ENCODE data around the gene ZNF569.
"Not testable (repeated sequence)": the region's sequence is repeated elsewhere in the genome, so short reads cannot be mapped to it uniquely, and the experiment has no call there.

Gene ZNF569

DNA sequence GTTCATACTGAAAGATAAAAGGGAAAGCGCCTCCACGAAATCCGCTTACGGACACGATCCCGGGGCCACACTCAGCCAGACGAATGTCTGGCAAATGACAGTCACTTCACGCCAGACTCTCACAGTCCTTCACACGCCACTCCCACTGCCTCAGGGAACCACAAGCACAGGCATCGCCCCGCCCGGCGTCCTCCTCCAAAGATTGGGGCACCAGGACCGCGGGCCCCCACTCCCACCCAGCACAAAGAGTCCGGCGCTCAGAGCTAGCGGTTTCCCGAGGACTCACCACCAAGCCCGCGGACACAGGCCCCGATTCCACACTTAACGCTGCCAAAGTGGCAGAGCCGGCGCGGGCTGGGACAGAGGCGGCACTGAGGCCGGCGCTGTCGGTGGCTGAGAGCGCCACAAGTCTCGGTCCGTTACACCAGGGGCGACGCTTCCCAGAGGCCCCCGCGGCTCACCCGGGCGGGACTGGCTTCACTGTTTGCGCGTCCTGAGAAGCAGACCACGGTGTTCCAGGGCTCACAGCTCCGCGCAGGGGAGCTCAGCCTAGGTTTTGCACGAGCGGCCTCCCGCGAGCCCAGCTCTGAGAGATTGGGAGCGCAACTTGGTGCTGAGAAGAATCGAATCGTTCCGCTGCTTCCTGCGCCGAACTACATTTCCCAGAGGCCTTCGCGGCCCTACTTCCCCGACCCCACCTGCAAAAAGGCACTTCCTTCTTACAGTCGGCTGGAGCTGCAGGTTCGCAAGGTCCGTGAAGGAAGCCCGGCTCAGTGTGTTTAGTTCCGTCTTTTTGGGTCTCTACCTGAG lies at the start of gene ZNF569:
ZNF569 (minus strand) TSS at position 647 of the 810 bp plus-strand sequence. CDS start 22,523 bp downstream, outside the sequence.
- peak; percentile 86 for DNase-seq (ENCODE audit: low spot score)

DNA sequence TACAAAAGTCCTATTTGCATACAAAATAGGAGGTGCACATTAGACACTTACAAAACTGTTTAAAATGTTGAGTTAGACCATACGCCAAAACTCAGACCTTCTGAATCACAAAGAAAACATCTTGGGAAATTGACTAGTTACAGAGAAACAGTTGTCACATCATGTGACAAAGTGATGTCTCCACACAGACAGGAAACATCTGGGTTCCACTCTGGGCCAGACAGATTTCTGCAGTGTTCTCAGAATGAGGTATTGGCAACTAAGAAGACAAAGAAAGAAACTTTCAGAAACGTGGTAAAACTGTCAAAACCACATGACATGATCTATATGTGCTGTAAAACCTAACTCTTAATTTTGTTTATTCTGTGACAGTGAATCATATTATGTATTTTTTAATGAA lies 46.2 kb upstream of the ZNF569 start:
- no peak for DNase-seq (ENCODE audit: low spot score)

DNA sequence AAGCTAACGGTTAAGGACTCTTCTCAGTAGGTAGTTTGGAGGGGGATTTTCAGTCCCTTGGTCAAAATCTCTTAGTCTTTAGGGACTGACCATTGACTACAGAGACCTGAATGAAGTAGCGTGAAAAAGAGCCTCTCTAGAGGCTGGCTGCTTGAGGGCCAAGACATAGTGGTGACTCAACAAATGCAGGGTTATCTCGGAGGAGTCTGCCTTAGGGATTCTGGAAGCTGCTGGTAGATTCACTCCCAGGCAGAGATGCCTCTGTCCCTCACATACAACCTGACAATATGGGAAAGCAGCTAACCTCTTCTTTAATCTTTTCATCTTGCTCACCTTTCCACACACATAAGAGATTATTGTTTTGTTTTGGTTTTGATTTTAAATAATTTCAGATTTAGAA lies 44.6 kb upstream of the ZNF569 start:
- DNase-seq (ENCODE audit: low spot score), result no peak

DNA sequence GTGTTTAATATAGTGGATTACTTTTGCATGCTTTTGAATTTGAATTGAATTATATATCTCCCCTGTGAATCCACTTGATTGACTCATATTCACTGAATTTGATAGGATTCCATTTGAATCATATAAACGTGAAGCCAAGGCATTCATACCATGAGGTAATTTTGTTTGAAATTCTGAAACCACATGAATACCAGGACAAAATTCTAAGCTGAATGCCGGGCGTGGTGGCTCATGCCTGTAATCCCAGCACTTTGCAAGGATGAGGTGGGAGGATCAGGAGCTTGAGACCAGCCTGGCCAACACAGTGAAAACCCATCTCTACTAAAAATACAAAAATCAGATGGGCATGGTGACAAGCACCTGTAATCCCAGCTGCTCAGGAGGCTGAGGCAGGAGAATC lies 43.9 kb upstream of the ZNF569 start:
- DNase-seq (ENCODE audit: low spot score), result no peak

DNA sequence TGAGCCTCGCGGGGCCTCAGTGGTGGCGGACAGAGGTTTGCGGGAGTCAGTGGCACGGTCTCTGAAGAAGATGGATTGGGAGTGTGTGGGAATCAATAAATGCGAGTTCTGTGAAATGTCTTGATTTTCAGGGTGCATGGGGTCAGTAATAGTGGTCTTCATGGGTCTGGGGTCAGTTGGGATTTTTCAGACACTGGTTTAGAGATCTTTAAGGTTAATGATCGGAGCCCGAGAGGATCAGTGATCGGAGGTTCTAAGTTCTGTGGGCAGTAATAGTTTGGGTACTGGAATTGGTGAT lies 39.9 kb upstream of the ZNF569 start:
- DNase-seq (ENCODE audit: low spot score), result no peak

DNA sequence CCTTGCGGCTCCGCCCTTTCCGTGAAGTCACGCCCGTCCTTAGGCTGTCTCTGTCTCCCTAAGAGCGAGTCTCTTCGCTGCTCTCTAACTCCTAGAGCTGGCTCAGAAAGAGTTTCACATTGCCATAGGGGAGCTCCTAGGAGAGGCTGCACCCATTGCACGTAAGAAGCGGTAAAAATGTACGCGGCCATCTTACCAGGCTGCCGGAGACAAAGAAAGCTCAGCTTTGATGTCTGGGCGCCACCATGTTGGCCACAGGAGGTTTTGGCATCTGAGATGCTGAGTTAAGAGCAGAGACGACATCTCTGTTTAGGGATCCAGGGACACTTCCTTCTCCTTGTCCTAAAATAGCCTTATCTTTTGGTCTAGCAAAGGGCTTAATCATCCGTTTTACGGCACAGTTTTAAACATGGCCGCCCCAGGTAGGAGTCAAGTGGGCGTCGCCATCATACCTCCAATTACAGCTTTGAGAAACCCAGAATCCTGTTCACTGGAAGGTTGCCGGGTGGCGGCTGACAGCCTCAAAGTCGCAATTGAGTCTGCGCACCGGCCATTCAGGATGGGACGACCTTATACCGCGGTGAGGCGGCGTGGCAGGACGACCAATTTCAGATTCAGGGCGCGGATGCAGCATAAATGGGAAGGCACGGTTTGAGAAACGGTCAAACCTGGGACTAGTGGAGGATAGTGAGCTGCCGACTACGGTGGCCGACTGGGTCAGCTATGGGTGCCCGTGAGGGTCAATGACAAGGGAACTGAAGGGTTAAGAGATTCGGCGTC lies 39.3 kb upstream of the ZNF569 start, which contains the start of gene ZNF793:
ZNF793 (plus strand) TSS at position 553 of the 780 bp plus-strand sequence. CDS start 16,501 bp downstream, outside the sequence.
- DNase-seq (ENCODE audit: low spot score), result peak; percentile 63

DNA sequence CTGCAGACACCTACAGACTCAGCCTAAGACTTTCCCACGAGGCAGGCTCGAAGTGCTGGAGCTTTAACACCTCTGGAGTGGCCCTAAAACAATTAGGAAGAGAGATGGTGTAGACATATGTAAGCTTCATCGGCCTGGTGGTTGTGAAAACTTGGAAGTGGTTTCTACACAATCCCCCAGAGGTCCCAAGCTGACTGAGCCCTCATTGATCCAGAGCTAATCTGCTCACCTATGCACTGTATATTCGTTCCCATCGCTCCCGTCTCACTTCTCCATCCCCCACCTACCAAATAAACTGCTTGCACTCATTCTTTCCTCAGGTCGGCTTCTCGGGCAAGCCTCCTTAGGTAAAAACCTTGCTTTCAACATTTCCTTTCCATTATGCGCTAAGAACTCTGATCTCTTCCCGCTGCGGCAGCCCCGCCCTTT lies 38.7 kb upstream of the ZNF569 start:
- no peak for DNase-seq (ENCODE audit: low spot score)

DNA sequence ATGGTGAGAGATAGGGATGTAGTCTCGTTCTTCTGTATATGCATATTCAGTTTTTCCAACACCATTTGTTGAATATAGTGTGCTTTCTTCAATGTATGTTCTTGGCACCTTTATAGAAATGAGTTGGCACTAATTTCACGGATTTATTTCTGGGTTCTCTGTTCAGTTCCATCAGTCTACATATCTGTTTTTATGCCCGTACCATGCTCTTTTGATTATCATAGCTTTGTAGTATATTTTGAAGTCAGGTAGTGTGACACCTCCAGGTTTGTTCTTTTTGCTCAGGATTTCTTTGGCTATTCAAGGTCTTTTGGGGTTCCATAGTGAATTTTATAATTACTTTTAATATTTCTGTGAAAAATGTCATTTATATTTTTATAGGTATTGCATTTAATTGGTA lies 25.0 kb upstream of the ZNF569 start:
- DNase-seq (ENCODE audit: low spot score), result no peak

DNA sequence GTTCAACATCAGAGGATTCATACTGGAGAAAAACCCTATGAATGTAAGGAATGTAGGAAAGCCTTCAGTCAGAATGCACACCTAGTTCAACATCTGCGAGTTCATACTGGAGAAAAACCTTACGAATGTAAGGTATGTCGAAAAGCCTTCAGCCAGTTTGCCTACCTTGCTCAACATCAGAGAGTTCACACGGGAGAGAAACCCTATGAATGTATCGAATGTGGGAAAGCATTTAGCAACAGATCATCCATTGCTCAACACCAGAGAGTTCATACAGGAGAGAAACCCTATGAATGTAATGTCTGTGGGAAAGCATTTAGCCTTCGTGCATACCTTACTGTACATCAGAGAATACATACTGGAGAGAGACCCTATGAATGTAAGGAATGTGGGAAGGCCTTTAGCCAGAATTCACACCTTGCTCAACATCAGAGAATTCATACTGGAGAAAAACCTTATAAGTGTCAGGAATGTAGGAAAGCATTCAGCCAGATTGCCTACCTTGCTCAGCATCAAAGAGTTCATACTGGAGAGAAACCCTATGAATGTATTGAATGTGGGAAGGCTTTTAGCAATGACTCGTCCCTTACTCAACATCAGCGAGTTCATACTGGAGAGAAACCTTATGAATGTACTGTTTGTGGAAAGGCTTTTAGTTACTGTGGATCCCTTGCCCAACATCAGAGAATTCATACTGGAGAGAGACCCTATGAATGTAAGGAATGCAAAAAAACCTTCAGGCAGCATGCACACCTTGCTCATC lies 17.3 kb upstream of the ZNF569 start:
- no peak for DNase-seq (ENCODE audit: low spot score)

DNA sequence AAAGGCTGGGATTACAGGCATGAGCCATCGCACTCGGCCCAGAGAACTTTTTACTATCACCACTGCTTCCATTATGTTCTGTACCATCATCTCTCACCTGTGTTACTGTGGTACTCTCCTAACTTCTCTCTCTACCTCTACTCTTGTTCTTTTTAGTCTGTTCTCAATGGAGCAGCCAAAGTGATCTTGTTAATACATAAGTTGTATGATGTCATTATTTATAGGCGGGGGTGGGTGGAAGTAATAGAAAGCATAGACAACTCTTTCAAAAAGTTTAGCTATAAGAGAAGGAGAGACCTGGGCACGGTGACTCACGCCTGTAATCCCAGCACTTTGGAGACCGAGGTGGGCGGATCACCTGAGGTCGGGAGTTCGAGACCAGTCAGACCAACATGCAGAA lies 4.9 kb upstream of the ZNF569 start:
- DNase-seq (ENCODE audit: low spot score), result no peak

DNA sequence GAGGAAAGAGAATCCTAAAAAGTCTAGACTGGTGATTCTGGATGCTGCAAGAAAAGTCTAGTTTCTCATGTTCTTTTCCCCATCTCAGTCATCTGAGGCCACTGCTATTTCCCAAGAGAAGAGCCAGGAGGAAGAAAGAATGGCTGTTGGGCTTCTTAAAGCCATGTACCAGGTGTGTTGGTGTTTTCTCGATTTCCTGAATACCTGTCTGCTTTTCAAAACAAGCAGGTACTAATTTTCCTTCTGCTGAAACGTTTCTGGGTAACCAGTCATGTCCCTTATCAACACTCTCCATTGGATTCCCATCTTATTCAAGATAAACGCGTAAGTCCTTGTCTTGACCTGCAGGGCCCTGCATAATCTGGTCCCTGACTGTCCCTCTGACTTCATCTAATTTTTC lies 3.0 kb upstream of the ZNF569 start:
- no peak for DNase-seq (ENCODE audit: low spot score)

DNA sequence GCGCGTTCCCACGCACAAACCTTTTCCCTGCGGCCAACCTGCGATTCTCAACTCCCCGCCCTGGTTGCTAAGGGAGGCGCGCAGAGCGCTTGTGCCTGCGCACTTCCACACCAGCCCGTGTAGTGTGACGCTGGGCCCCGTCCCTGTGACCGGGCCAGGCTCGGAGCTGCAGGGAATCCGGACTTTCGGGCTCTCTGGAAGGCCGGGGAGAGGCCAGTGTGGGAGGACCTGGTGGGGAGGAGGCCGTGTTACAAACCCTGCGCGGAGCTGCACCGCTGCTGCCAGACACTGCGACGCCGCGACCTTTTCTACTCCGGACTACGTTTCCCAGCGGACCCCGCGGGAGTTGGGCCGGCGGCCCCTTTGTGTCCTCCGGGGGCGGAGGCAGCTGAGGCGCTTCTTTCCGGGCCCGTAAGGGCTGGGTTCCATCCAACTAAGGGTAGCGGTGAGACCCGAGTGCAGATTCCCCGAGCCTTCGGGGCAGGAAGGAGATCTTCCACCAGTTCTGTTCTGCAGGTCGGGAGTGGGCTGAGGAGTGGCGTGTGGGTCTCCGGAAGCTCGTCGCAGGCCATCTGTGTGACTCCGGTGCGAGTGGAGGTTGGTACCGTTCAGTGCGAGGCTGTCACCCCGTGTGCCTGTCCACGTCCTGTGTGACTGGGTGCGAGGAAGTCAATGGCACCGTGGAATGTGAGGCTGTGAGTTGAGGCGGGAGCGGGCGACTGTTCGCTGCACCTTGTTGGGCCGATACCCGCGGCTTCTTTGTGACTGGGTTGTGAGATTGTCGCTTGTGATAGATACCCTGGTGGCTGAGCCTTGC lies 1.9 kb upstream of the ZNF569 start, which contains the start of gene ZNF570:
ZNF570 (plus strand) TSS at position 396 of the 817 bp plus-strand sequence. CDS start 999 bp downstream, outside the sequence.
- DNase-seq (ENCODE audit: low spot score), result peak; percentile 80

DNA sequence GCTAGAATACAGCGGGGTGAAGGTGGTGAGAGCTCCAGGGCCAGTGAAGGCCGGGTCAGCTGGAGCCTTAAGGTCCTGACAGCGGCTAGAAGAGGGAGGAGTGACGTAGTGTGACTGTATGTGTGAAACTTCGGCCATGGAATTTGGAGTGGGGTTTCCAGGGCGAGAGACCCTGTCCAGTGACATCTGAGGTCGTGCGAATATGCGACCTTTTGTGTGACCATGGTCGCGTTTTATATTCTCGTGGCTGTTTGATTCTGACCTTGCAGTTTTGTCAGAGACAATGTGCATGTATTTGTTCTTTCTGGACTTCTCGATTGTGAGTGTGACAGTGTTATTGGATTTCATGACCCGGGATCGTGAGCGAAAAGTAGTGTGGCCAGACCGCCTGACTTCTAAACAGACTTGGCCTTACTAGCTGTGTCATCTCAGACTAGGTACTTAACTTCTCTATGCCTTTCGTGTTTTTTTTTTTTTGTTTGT lies 405 bp upstream of the ZNF569 start:
- no peak for DNase-seq (ENCODE audit: low spot score)

DNA sequence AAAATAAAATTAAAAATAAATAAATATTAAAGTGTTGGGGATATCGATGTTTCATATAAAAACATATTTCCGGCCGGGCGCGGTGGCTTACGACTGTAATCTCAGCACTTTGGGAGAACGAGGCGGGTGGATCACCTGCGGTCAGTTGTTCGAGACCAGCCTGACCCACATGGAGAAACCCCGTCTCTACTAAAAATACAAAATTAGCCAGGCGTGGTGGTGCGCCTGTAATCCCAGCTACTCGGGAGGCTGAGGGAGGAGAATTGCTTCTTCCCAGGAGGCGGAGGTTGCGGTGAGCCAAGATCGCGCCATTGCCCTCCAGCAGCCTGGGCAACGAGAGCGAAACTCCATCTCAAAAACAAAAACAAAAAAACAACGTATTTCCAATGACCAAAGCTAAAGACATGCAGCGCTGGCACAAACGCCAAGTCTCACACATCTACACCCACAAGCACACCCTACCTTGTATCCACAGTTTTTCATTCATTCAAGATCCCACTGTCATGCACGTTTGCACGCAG lies 907 bp downstream of the ZNF569 start:
- DNase-seq (ENCODE audit: low spot score), result no peak

DNA sequence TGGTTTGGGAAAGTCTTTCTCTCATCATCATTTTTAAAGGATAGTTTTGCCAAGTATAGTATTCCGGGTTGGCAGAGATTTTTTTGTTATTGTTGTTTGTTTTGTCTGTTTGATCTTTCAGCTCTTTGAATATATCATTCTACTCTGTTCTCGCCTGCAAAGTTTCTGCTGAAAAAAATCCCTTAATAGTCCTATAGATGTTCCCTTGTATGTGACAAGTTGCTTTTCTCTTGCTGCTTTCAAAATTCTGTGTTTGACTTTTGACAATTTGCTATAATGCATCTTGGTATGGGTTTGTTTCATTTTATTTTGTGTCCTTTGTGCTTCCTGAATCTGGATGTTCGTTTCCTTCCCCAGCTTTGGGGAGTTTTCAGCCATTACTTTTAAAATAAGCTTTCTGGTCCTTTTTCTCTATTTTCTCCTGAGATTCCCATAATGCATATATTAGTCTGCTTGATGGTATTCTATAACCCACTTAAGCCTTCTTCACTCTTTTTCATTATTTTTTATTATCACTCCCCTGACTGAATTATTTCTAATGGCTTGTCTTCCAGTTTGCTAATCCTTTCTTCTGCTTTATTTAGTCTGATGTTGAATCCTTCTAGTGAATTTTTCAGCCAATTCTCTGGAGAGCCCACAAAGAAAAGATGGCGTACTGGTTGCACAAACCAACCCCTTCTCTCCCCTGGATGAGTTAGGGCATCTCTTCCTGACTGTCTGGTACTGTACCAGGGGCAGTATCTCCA lies 14.6 kb downstream of the ZNF569 start:
- DNase-seq (ENCODE audit: low spot score), result no peak

DNA sequence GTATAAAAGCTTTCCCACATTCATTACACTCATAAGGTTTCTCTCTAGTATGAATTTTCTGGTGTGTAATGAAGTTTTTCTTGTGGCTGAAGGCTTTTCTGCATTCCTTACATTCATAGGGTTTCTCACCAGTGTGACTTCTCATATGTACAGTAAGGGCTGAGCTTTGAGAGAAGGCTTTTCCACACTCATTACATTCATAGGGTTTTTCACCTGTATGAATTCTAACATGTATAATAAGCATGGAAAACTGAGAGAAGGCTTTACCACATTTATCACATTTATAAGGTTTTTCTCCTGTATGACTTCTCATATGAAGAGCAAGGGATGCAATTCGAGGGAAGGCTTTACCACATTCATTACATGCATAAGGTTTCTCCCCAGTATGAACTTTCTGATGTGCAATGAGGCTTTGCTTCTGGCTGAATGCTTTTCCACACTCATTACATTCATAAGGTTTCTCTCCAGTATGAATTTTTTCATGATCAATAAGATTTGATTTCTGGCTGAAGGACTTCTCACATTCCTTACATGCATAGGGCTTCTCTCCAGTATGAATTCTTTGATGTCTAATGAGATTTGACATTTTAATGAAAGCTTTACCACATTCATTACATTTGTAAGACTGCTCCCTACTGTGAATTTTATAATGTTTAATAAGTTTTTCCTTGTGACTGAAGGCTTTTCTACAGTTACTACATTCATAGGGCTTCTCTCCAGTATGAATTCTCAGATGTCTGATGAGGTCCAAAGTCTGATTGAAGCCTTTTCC lies 53.7 kb downstream of the ZNF569 start:
- no peak for DNase-seq (ENCODE audit: low spot score)

DNA sequence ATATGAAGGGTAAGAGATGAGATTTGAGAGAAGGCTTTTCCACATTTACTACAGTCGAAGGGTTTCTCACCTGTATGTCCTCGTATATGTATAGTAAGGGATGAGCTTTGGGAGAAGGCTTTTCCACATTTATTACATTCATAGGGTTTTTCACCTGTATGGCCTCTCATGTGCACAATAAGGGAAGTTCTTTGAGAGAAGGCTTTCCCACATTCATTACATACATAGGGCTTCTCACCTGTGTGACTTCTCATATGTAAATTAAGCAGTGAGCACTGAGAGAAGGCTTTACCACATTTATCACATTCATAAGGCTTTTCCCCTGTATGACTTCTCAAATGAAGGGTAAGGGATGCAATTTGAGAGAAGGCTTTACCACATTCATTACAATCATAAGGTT lies 54.5 kb downstream of the ZNF569 start:
- DNase-seq (ENCODE audit: low spot score), result no peak

DNA sequence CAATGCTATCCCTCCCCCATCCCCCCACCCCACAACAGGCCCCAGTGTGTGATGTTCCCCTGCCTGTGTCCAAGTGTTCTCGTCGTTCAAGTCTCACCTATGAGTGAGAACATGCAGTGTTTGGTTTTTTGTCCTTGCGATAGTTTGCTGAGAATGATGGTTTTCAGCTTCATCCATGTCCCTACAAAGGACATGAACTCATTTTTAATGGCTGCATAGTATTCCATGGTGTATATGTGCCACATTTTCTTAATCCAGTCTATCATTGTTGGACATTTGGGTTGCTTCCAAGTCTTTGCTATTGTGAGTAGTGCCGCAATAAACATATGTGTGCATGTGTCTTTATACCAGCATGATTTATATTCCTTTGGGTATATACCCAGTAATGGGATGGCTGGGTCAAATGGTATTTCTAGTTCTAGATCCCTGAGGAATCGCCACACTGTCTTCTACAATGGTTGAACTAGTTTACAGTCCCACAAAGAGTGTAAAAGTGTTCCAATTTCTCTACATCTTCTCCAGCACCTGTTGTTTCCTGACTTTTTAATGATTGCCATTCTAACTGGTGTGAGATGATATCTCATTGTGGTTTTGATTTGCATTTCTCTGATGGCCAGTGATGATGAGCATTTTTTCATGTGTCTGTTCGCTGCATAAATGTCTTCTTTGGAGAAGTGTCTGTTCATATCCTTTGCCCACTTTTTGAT lies 61.0 kb downstream of the ZNF569 start:
- DNase-seq (ENCODE audit: low spot score), result not testable (repeated sequence)

DNA sequence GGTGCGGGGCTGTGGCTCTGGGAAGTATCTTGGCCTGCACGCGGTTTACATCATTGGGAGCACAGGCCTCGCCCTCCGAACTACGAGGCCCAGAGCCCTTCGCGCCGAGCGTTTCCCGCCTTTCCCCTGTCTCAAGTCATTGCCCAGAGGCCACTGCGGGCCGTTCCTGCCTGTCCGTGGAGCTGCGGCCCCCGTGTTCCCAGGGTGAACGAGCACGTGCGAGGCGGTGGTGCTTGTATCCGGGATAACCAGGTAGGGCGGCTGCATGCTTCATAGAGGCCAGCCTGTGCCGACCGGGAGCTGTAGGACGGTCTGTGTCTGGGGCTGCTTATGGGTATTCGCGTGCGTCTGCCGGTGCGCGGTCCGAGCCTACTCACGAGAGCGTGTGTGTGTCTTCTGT lies 63.8 kb downstream of the ZNF569 start:
- no peak for DNase-seq (ENCODE audit: low spot score)

Data from hepatic stellate cell (primary cell).